NCI-H1930 (cell line): ENCODE data around the gene RSAD2.
"Not testable (repeated sequence)": the region's sequence is repeated elsewhere in the genome, so short reads cannot be mapped to it uniquely, and the experiment has no call there.

Source experiments
- DNase-seq, 2 experiments: peaks; one replicate each; lab custom pipeline; 2025; lab: John Stamatoyannopoulos, UW

The RSAD2 gene

GRCh38 chr2:6877402-6878304, at the start of gene RSAD2:
Gene RSAD2, plus strand, starts transcription at chr2:6877777. Its CDS starts 24 bp downstream, at chr2:6877801.
- DNase-seq: no peak

- no peak for DNase-seq
These were observed 49.3 kb upstream of the RSAD2 start for GRCh38 chr2:6828299-6828584.

GRCh38 chr2:6831229-6831628, 46.3 kb upstream of the RSAD2 start:
- no peak for DNase-seq

GRCh38 chr2:6832596-6833299, 44.8 kb upstream of the RSAD2 start:
- no peak for DNase-seq

- no peak for DNase-seq
These were observed 44.3 kb upstream of the RSAD2 start for GRCh38 chr2:6833300-6833604.

- DNase-seq: no peak
These were observed 43.4 kb upstream of the RSAD2 start for GRCh38 chr2:6834163-6834562.

- DNase-seq: no peak
These were observed 42.1 kb upstream of the RSAD2 start for GRCh38 chr2:6835467-6835866.

- no peak for DNase-seq
These were observed 38.8 kb upstream of the RSAD2 start for GRCh38 chr2:6838673-6839319.

- DNase-seq: no peak
These were observed 35.9 kb upstream of the RSAD2 start for GRCh38 chr2:6841537-6842287.

GRCh38 chr2:6845312-6845711, 32.3 kb upstream of the RSAD2 start:
- peak in 1 of 2 experiments; percentile 11 for DNase-seq

- DNase-seq: no peak
These were observed 31.7 kb upstream of the RSAD2 start for GRCh38 chr2:6845903-6846302.

GRCh38 chr2:6846540-6846939, 31.0 kb upstream of the RSAD2 start:
- DNase-seq: no peak

- no peak for DNase-seq
These were observed 30.5 kb upstream of the RSAD2 start for GRCh38 chr2:6846967-6847681.

GRCh38 chr2:6852195-6852594, 25.4 kb upstream of the RSAD2 start:
- DNase-seq: no peak

GRCh38 chr2:6854416-6854815, 23.2 kb upstream of the RSAD2 start:
- DNase-seq: no peak

- no peak for DNase-seq
These were observed 21.6 kb upstream of the RSAD2 start for GRCh38 chr2:6855860-6856547.

- DNase-seq: no peak
These were observed 21.0 kb upstream of the RSAD2 start for GRCh38 chr2:6856548-6856920.

- DNase-seq: not testable (repeated sequence)
These were observed 19.0 kb upstream of the RSAD2 start for GRCh38 chr2:6858466-6859027.

- DNase-seq: no peak
These were observed 17.3 kb upstream of the RSAD2 start for GRCh38 chr2:6860296-6860695.

GRCh38 chr2:6863792-6864191, 13.8 kb upstream of the RSAD2 start:
- no peak for DNase-seq

GRCh38 chr2:6864231-6864754, 13.3 kb upstream of the RSAD2 start:
- no peak for DNase-seq
